ENCODE data around the gene RNASE13. TPM values are rescaled to one million over a fixed set of nuclear protein-coding genes. Genes with fewer than 3 reads are reported as not detected.

RNASE13 gene
- total and polyA plus RNA-seq, 2 experiments from 2014 or later: not detected

DNA sequence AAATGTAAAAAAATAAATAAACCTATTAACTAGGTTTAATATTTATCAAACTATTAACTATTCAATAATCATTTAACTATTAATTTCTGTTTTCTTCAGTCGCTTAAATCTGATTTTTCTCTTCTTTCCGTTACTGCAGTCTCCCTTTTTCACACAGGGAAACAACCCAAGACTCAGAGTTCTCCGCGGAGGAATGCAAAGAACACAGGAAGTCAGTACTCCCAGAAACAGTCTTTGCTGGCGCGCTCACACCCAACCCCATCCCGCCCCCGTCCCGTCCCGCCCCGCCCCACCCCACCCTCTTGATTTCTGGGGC, 45.2 kb downstream of the RNASE13 start:
- Histone ChIP-seq H4K20me1 (replicated peaks; ENCODE audit: insufficient read depth) (peaks cover 12% of the 10 kb centered on the region; the same call in 1 of the 2 replicates), H3K36me3 (ENCODE audit: insufficient read depth) (peaks cover 24% of the 10 kb centered on the region), H3F3A (replicated peaks; ENCODE audit: low read depth) (peaks cover 6% of the 10 kb centered on the region), H3K4me3 (peak overlapping the region; percentile 55), H3K4me1 (ENCODE audit: insufficient read depth) (peaks cover 13% of the 10 kb centered on the region), H3K27ac (ENCODE audit: low read depth) (peak overlapping the region; percentile 94), H2AFZ (no peak overlapping the region), H3K79me2 (replicated peaks; ENCODE audit: insufficient read depth) (peaks cover 27% of the 10 kb centered on the region), H3K27me3 (ENCODE audit: insufficient read depth) (no peaks in the 10 kb centered on the region), H3K4me2 (peak overlapping the region; percentile 91), H3K9me2 (ENCODE audit: insufficient read depth) (peaks cover 17% of the 10 kb centered on the region; the same call in 1 of the 2 replicates)
- Mint-ChIP-seq H3K27ac (peak overlapping the region; percentile 81; the same call in 1 of the 2 replicates), H3K4me3 (peak overlapping the region; percentile 79), H3K27me3 (ENCODE audit: insufficient read depth, low read depth, poor library complexity) (no peaks in the 10 kb centered on the region), H3K4me1 (peaks cover 12% of the 10 kb centered on the region), H3K36me3 (ENCODE audit: low read depth) (peaks cover 32% of the 10 kb centered on the region), H3K9me3 (no peaks in the 10 kb centered on the region; the same call in 2 of the 3 replicates)
- peak; percentile 18; the same call in 1 of the 2 replicates for TF ChIP-seq POLR2AphosphoS5 (IDR thresholded peaks at IDR 0.05; ENCODE audit: low read depth)
- TF ChIP-seq CTCF (conservative IDR thresholded peaks at IDR 0.05; ENCODE audit: low read depth in 2 of 2): no peak
- TF ChIP-seq, protein P1, sequence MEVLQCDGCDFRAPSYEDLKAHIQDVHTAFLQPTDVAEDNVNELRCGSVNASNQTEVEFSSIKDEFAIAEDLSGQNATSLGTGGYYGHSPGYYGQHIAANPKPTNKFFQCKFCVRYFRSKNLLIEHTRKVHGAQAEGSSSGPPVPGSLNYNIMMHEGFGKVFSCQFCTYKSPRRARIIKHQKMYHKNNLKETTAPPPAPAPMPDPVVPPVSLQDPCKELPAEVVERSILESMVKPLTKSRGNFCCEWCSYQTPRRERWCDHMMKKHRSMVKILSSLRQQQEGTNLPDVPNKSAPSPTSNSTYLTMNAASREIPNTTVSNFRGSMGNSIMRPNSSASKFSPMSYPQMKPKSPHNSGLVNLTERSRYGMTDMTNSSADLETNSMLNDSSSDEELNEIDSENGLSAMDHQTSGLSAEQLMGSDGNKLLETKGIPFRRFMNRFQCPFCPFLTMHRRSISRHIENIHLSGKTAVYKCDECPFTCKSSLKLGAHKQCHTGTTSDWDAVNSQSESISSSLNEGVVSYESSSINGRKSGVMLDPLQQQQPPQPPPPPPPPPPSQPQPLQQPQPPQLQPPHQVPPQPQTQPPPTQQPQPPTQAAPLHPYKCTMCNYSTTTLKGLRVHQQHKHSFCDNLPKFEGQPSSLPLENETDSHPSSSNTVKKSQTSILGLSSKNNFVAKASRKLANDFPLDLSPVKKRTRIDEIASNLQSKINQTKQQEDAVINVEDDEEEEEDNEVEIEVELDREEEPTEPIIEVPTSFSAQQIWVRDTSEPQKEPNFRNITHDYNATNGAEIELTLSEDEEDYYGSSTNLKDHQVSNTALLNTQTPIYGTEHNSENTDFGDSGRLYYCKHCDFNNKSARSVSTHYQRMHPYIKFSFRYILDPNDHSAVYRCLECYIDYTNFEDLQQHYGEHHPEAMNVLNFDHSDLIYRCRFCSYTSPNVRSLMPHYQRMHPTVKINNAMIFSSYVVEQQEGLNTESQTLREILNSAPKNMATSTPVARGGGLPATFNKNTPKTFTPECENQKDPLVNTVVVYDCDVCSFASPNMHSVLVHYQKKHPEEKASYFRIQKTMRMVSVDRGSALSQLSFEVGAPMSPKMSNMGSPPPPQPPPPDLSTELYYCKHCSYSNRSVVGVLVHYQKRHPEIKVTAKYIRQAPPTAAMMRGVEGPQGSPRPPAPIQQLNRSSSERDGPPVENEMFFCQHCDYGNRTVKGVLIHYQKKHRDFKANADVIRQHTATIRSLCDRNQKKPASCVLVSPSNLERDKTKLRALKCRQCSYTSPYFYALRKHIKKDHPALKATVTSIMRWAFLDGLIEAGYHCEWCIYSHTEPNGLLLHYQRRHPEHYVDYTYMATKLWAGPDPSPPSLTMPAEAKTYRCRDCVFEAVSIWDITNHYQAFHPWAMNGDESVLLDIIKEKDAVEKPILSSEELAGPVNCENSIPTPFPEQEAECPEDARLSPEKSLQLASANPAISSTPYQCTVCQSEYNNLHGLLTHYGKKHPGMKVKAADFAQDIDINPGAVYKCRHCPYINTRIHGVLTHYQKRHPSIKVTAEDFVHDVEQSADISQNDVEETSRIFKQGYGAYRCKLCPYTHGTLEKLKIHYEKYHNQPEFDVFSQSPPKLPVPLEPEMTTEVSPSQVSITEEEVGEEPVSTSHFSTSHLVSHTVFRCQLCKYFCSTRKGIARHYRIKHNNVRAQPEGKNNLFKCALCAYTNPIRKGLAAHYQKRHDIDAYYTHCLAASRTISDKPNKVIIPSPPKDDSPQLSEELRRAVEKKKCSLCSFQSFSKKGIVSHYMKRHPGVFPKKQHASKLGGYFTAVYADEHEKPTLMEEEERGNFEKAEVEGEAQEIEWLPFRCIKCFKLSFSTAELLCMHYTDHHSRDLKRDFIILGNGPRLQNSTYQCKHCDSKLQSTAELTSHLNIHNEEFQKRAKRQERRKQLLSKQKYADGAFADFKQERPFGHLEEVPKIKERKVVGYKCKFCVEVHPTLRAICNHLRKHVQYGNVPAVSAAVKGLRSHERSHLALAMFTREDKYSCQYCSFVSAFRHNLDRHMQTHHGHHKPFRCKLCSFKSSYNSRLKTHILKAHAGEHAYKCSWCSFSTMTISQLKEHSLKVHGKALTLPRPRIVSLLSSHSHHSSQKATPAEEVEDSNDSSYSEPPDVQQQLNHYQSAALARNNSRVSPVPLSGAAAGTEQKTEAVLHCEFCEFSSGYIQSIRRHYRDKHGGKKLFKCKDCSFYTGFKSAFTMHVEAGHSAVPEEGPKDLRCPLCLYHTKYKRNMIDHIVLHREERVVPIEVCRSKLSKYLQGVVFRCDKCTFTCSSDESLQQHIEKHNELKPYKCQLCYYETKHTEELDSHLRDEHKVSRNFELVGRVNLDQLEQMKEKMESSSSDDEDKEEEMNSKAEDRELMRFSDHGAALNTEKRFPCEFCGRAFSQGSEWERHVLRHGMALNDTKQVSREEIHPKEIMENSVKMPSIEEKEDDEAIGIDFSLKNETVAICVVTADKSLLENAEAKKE (CRISPR knock-in tag; IDR thresholded peaks at IDR 0.05): no peak
- no peak for TF ChIP-seq ETS1 (IDR thresholded peaks at IDR 0.05)
- no peak for DNase-seq (ENCODE audit: low spot score)
- ATAC-seq: no peak
